Measurements from ENCODE around the gene POU2F2. TPM values are rescaled to one million over a fixed set of nuclear protein-coding genes. Genes with fewer than 3 reads are reported as not detected.

POU2F2 gene
- total and polyA plus RNA-seq, 9 of the 15 experiments (the other 6 are each of a cell fraction or from before 2014, with no cell fraction given): 0.03 to 0.68 (median 0.14) TPM

GRCh38 chr19:42074513-42075363, 57.5 kb downstream of the POU2F2 start (continued):
- TF ChIP-seq WHSC1 (IDR thresholded peaks at IDR 0.05; ENCODE audit: low read length) (no peak), CXXC5 (CRISPR knock-in tag; IDR thresholded peaks at IDR 0.05) (peak; percentile 9; the same call in 1 of the 2 replicates), RFX5 (IDR thresholded peaks at IDR 0.05; ENCODE audit: low read depth, low read length) (no peak), NR2C2 (CRISPR knock-in tag; IDR thresholded peaks at IDR 0.05) (peak; percentile 75; the same call in 1 of the 2 replicates), NR2C2 (tag; IDR thresholded peaks at IDR 0.05) (no peak), MED1 (CRISPR knock-in tag; IDR thresholded peaks at IDR 0.05; ENCODE audit: borderline replicate concordance) (no peak), PKNOX1 (IDR thresholded peaks at IDR 0.05) (no peak), JUND (IDR thresholded peaks at IDR 0.05; ENCODE audit: borderline replicate concordance, low read depth, low read length) (peak; percentile 5; the same call in 1 of the 2 replicates), JUND (tag; IDR thresholded peaks at IDR 0.05; ENCODE audit: borderline replicate concordance, low read depth, low read length) (no peak)
- TF ChIP-seq, protein P1, sequence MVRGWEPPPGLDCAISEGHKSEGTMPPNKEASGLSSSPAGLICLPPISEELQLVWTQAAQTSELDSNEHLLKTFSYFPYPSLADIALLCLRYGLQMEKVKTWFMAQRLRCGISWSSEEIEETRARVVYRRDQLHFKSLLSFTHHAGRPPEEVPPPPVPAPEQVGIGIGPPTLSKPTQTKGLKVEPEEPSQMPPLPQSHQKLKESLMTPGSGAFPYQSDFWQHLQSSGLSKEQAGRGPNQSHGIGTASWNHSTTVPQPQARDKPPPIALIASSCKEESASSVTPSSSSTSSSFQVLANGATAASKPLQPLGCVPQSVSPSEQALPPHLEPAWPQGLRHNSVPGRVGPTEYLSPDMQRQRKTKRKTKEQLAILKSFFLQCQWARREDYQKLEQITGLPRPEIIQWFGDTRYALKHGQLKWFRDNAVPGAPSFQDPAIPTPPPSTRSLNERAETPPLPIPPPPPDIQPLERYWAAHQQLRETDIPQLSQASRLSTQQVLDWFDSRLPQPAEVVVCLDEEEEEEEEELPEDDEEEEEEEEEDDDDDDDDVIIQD (CRISPR knock-in tag; IDR thresholded peaks at IDR 0.05): no peak

Measured in K562 (cell line).